AG08396 (cell line): ENCODE results near the gene ENDOD1.

Experiments
- DNase-seq: peaks from one replicate; pipeline ENCODE4 v3.0.0; 2012; ENCODE audit warnings: low spot score, mixed read lengths

The ENDOD1 gene

DNA sequence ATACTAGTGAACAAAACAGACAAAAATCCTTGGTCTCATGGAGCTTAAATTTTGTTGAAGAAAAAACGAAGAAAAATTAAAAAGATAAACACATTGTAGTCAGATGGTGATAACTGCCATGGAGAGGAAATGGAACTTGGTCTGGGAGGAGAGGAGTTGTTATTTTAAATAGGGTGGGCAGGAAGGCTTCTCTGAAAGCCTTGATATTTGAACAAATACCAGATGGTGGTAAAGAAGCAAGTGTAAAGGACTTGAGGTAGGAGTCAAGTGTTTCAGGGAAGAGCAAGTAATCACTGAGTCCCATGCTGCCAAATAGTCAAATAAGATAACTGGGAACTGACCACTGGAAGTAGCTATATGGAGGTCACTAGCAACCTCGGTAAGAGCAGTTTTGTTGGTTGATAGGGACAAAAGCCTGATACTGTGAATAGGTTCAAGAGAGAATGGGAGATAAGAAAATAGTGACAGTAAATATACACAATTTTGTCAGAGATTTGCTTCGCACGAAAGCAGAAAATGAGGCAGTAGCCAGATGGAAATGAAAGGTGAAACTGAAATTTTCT lies 86.3 kb downstream of the ENDOD1 start:
- no peak for DNase-seq
